Amygdala (tissue), 56 donors: ENCODE results near the gene BCL7C.
"Not testable (repeated sequence)": the region's sequence is repeated elsewhere in the genome, so short reads cannot be mapped to it uniquely, and the experiment has no call there.

Source experiments
- DNase-seq, 56 donors: peaks; one replicate each; lab custom pipeline; 2025; lab: John Stamatoyannopoulos, UW

The BCL7C gene

GRCh38 chr16:30893744-30894539, at the start of gene BCL7C:
Gene BCL7C, minus strand, starts transcription at chr16:30894077. Its CDS starts 133 bp downstream, at chr16:30893944.
- DNase-seq, result peak in 54 of 56 donors; percentile 30 to 93 (median 72)

GRCh38 chr16:30942426-30942806, 48.5 kb upstream of the BCL7C start:
- no peak for DNase-seq

GRCh38 chr16:30941600-30942425, 47.9 kb upstream of the BCL7C start:
- peak in 27 of 56 donors; percentile 8 to 64 (median 35) for DNase-seq

- not testable (repeated sequence) for DNase-seq
These were observed 45.7 kb upstream of the BCL7C start for GRCh38 chr16:30939571-30939970.

GRCh38 chr16:30937692-30938091, 43.8 kb upstream of the BCL7C start:
- DNase-seq, result no peak

GRCh38 chr16:30934827-30935557, 41.1 kb upstream of the BCL7C start:
- DNase-seq, result peak in 18 of 56 donors; percentile 9 to 51 (median 20)

GRCh38 chr16:30931068-30931650, 37.3 kb upstream of the BCL7C start:
- no peak for DNase-seq

GRCh38 chr16:30930160-30930571, 36.3 kb upstream of the BCL7C start:
- no peak for DNase-seq

- no peak for DNase-seq
These were observed 35.3 kb upstream of the BCL7C start for GRCh38 chr16:30929167-30929566.

GRCh38 chr16:30928390-30928789, 34.5 kb upstream of the BCL7C start:
- DNase-seq, result no peak

GRCh38 chr16:30927789-30928378, 34.0 kb upstream of the BCL7C start:
- DNase-seq, result peak in 46 of 56 donors; percentile 39 to 88 (median 68)

- DNase-seq, result no peak
These were observed 33.3 kb upstream of the BCL7C start for GRCh38 chr16:30926937-30927788.

- no peak for DNase-seq
These were observed 32.3 kb upstream of the BCL7C start for GRCh38 chr16:30925995-30926811.

GRCh38 chr16:30925632-30925987, 31.7 kb upstream of the BCL7C start:
- DNase-seq, result no peak

- DNase-seq, result no peak
These were observed 31.2 kb upstream of the BCL7C start for GRCh38 chr16:30924913-30925631.

- peak in 2 of 56 donors; percentile 60 to 63 for DNase-seq
These were observed 30.4 kb upstream of the BCL7C start for GRCh38 chr16:30924076-30924912.
